ENCODE data around the gene MED16.

DNA sequence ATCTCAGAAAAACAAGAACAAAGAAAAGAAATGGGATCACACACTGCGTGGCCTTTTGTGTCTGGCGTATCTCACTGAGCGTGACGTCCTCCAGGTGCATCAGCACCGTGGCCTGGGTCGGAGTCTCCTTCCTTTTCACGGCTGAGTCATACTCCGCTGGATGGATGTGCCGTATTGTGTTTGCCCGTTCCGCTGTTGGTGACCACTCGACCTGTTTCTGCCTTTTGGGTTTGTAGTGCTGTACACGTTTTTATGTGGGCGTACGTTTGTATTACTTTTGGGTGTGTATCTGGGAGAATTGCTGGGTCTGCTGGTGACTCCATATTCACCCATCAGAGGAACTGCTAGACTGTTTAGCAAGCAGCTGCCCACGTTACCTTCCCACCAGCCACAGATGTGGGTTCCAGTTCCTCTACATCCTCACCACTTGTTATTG is 44.3 kb upstream of the MED16 start:
- TF ChIP-seq, protein P1, sequence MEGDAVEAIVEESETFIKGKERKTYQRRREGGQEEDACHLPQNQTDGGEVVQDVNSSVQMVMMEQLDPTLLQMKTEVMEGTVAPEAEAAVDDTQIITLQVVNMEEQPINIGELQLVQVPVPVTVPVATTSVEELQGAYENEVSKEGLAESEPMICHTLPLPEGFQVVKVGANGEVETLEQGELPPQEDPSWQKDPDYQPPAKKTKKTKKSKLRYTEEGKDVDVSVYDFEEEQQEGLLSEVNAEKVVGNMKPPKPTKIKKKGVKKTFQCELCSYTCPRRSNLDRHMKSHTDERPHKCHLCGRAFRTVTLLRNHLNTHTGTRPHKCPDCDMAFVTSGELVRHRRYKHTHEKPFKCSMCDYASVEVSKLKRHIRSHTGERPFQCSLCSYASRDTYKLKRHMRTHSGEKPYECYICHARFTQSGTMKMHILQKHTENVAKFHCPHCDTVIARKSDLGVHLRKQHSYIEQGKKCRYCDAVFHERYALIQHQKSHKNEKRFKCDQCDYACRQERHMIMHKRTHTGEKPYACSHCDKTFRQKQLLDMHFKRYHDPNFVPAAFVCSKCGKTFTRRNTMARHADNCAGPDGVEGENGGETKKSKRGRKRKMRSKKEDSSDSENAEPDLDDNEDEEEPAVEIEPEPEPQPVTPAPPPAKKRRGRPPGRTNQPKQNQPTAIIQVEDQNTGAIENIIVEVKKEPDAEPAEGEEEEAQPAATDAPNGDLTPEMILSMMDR (IDR thresholded peaks at IDR 0.05 in 2 of 3, conservative IDR thresholded peaks at IDR 0.05 in 1 of 3; ENCODE audit: control insufficient read depth in 2 of 3, extremely low read depth in 1 of 3, insufficient read depth in 1 of 3, low read depth in 3 of 3, low read length in 3 of 3): no peak
- TF ChIP-seq POLR2A (IDR thresholded peaks at IDR 0.05; ENCODE audit: low read depth, low read length) (no peak), NRF1 (conservative IDR thresholded peaks at IDR 0.05; ENCODE audit: low read depth, low read length) (no peak), SMC3 (IDR thresholded peaks at IDR 0.05; ENCODE audit: borderline replicate concordance, low read length) (no peak)
